Common myeloid progenitor, CD34-positive (primary cell): ENCODE data around the gene FTO.

Experiments used
- CTCF ChIA-PET: fragments of 350-600 bp; sonication (Branson Sonifier 250); formaldehyde crosslinking; loops from one replicate; lab custom pipeline; 2021; ENCODE audit warnings: antibody characterized with exemption; lab: Charles Lee
- POLR2A ChIA-PET: fragments of 350-600 bp; sonication (Branson Sonifier 250); formaldehyde crosslinking; loops from one replicate; lab custom pipeline; 2021; ENCODE audit warnings: antibody characterized with exemption; lab: Charles Lee
- DNase-seq, 3 donors: peaks; one replicate each; pipeline versions ENCODE4 v3.0.0 to v3.0.0-alpha.2; 2013
- H3K27ac ChIP-seq, 2 experiments: 1 replicate in 1 of 2; 2 replicates in 1 of 2; pipeline ENCODE4 v1.7.0; 2013; ENCODE audit warnings: inconsistent platforms in 2 of 2, low read length in 2 of 2, mild to moderate bottlenecking in 2 of 2, low read depth in 1 of 2, moderate library complexity in 1 of 2; ENCODE audit not compliant: severe bottlenecking in 2 of 2, insufficient read depth in 1 of 2, poor library complexity in 1 of 2
- H3K27me3 ChIP-seq, 5 experiments: replicated peaks in 2 of 5; 1 replicate in 3 of 5; 2 replicates in 2 of 5; pipeline versions ENCODE4 v1.6.1 to v1.7.0; 2013; ENCODE audit warnings: low read length in 4 of 5, mild to moderate bottlenecking in 2 of 5, moderate library complexity in 2 of 5, inconsistent platforms in 1 of 5; ENCODE audit not compliant: insufficient read depth in 5 of 5, control insufficient read depth in 4 of 5
- H3K36me3 ChIP-seq, 4 experiments: 1 replicate in 2 of 4; 2 replicates in 2 of 4; pipeline versions ENCODE4 v1.6.1 to v1.7.0; 2013; ENCODE audit warnings: low read length in 3 of 4, control low read depth in 1 of 4, mild to moderate bottlenecking in 1 of 4; ENCODE audit not compliant: control insufficient read depth in 4 of 4, insufficient read depth in 4 of 4
- H3K4me1 ChIP-seq, 4 experiments: 1 replicate in 3 of 4; 2 replicates in 1 of 4; pipeline versions ENCODE4 v1.6.1 to v1.7.1; 2013; ENCODE audit warnings: low read length in 3 of 4, mild to moderate bottlenecking in 3 of 4, control low read depth in 1 of 4, inconsistent platforms in 1 of 4, moderate library complexity in 1 of 4; ENCODE audit not compliant: control insufficient read depth in 4 of 4, insufficient read depth in 4 of 4; ENCODE audit errors: control extremely low read depth in 1 of 4
- H3K4me3 ChIP-seq, 7 experiments: 1 replicate in 4 of 7; 2 replicates in 3 of 7; pipeline versions ENCODE4 v1.5.1 to v1.7.0; 2013; ENCODE audit warnings: mild to moderate bottlenecking in 7 of 7, low read length in 6 of 7, moderate library complexity in 6 of 7, inconsistent platforms in 2 of 7, low read depth in 2 of 7, control low read depth in 1 of 7; ENCODE audit not compliant: insufficient read depth in 4 of 7, control insufficient read depth in 1 of 7; ENCODE audit errors: extremely low read depth in 1 of 7
- H3K9me3 ChIP-seq, 5 experiments: 1 replicate in 4 of 5; 2 replicates in 1 of 5; pipeline versions ENCODE4 v1.6.1 to v1.7.1; 2013; ENCODE audit warnings: low read length in 4 of 5, mild to moderate bottlenecking in 2 of 5, inconsistent platforms in 1 of 5, low read depth in 1 of 5, moderate library complexity in 1 of 5; ENCODE audit not compliant: control insufficient read depth in 4 of 5, insufficient read depth in 2 of 5; ENCODE audit errors: control extremely low read depth in 1 of 5
- WGBS: methylation state at CpG from one replicate; pipeline ENCODE4 v1.1.5; 2013; ENCODE audit not compliant: insufficient coverage; 5-methylcytosine and 5-hydroxymethylcytosine counted together

The FTO gene

GRCh38 chr16:53775821-53776431 is 72.0 kb downstream of the FTO start:
- POLR2A ChIA-PET: no interaction called here
- peaks cover 0 to 2% (median 0%) of the 10 kb centered on the region in 5 experiments for H3K9me3 ChIP-seq
- H3K36me3 ChIP-seq: no peaks in the 10 kb centered on the region
- H3K4me1 ChIP-seq: peaks cover 7 to 45% (median 13%) of the 10 kb centered on the region in 4 experiments
- 70% methylated on average over 3 of the region's 7 CpGs for WGBS
- CTCF ChIA-PET: interaction anchor here (0.8 to 5.3 kb wide), 3 partner anchors 9 to 228 kb away, joined by 3 to 31 read pairs (median 3); no protein-coding TSS in a partner anchor
- no peaks in the 10 kb centered on the region for H3K27me3 ChIP-seq
- H3K27ac ChIP-seq: no peak overlapping the region
- H3K4me3 ChIP-seq: no peak overlapping the region
- no peak for DNase-seq

GRCh38 chr16:53779186-53779585 is 75.2 kb downstream of the FTO start:
- DNase-seq: no peak
- Histone ChIP-seq H3K9me3 (peaks cover 0 to 2% (median 0%) of the 10 kb centered on the region in 5 experiments), H3K36me3 (no peaks in the 10 kb centered on the region), H3K27me3 (no peaks in the 10 kb centered on the region), H3K27ac (no peak overlapping the region), H3K4me1 (peaks cover 0 to 25% (median 3%) of the 10 kb centered on the region in 4 experiments), H3K4me3 (no peak overlapping the region)
- no CpG with 5 or more reads among the region's 3 CpGs for WGBS
- POLR2A ChIA-PET: no interaction called here
- CTCF ChIA-PET: interaction anchor here (0.7 kb wide), 1 partner anchor 343 kb away, joined by 3 read pairs; no protein-coding TSS in a partner anchor

- no peaks in the 10 kb centered on the region for H3K27me3 ChIP-seq
- no peak overlapping the region for H3K27ac ChIP-seq
Measured at GRCh38 chr16:53780051-53780450, 76.1 kb downstream of the FTO start.

GRCh38 chr16:53781023-53781605 is 77.2 kb downstream of the FTO start:
- ChIA-PET CTCF (interaction anchor here (1.0 kb wide), 1 partner anchor 231 kb away, joined by 3 read pairs; no protein-coding TSS in a partner anchor), POLR2A (no interaction called here)
- no CpG with 5 or more reads among the region's 1 CpG for WGBS
- Histone ChIP-seq H3K27me3 (no peaks in the 10 kb centered on the region), H3K36me3 (no peaks in the 10 kb centered on the region), H3K4me1 (peaks cover 0 to 7% (median 0%) of the 10 kb centered on the region in 4 experiments), H3K9me3 (peaks cover 0 to under 1% (median 0%) of the 10 kb centered on the region in 5 experiments), H3K27ac (no peak overlapping the region), H3K4me3 (no peak overlapping the region)
- DNase-seq: no peak

More at GRCh38 chr16:53780051-53780450, 76.1 kb downstream of the FTO start:
- peaks cover 0 to 18% (median 0%) of the 10 kb centered on the region in 4 experiments for H3K4me1 ChIP-seq
- ChIA-PET CTCF (no interaction called here), POLR2A (no interaction called here)
- no peak for DNase-seq
- H3K4me3 ChIP-seq: no peak overlapping the region
- H3K36me3 ChIP-seq: no peaks in the 10 kb centered on the region
- peaks cover 0 to 2% (median 0%) of the 10 kb centered on the region in 5 experiments for H3K9me3 ChIP-seq
- WGBS: 100% methylated on average over 3 of the region's 3 CpGs

GRCh38 chr16:53782148-53782547 is 78.2 kb downstream of the FTO start:
- POLR2A ChIA-PET: no interaction called here
- Histone ChIP-seq H3K4me1 (peaks cover 0 to 2% (median 0%) of the 10 kb centered on the region in 4 experiments), H3K27me3 (no peaks in the 10 kb centered on the region), H3K9me3 (no peaks in the 10 kb centered on the region), H3K4me3 (no peak overlapping the region), H3K27ac (no peak overlapping the region), H3K36me3 (no peaks in the 10 kb centered on the region)
- DNase-seq: no peak
- WGBS: 100% methylated on average over 3 of the region's 3 CpGs
- CTCF ChIA-PET: no interaction called here

- POLR2A ChIA-PET: no interaction called here
- H3K9me3 ChIP-seq: no peaks in the 10 kb centered on the region
- H3K4me1 ChIP-seq: no peaks in the 10 kb centered on the region
- CTCF ChIA-PET: interaction anchor here (0.6 to 4.1 kb wide), 2 partner anchors 10 to 1293 kb away, joined by 3 to 31 read pairs; no protein-coding TSS in a partner anchor
- no CpG with 5 or more reads among the region's 1 CpG for WGBS
- H3K27ac ChIP-seq: no peak overlapping the region
- no peaks in the 10 kb centered on the region for H3K36me3 ChIP-seq
- no peak for DNase-seq
- no peaks in the 10 kb centered on the region for H3K27me3 ChIP-seq
- H3K4me3 ChIP-seq: no peak overlapping the region
Measured at GRCh38 chr16:53784291-53784690, 80.3 kb downstream of the FTO start.

GRCh38 chr16:53785044-53785443 is 81.1 kb downstream of the FTO start:
- H3K27ac ChIP-seq: no peak overlapping the region
- ChIA-PET CTCF (interaction anchor here (1.0 to 4.1 kb wide), 2 partner anchors 11 to 41 kb away, joined by 5 to 31 read pairs; no protein-coding TSS in a partner anchor), POLR2A (no interaction called here)
- H3K36me3 ChIP-seq: no peaks in the 10 kb centered on the region
- no peaks in the 10 kb centered on the region for H3K9me3 ChIP-seq
- no peaks in the 10 kb centered on the region for H3K4me1 ChIP-seq
- no peak for DNase-seq
- no peak overlapping the region for H3K4me3 ChIP-seq
- H3K27me3 ChIP-seq: no peaks in the 10 kb centered on the region
